ENCODE data around the gene SGPL1.

Gene SGPL1

GRCh38 chr10:70930263-70931000 lies 114.7 kb downstream of the SGPL1 start:
- no peak for DNase-seq

All from NCI-H524 treated with DMSO at 0.1 percent for 48 hours (cell line).